Measurements from ENCODE around the gene PDE6H. TPM values are rescaled to one million over a fixed set of nuclear protein-coding genes. Genes with fewer than 3 reads are reported as not detected.

The PDE6H gene
- total RNA-seq, 1 donor from 2014 or later: not detected

DNA sequence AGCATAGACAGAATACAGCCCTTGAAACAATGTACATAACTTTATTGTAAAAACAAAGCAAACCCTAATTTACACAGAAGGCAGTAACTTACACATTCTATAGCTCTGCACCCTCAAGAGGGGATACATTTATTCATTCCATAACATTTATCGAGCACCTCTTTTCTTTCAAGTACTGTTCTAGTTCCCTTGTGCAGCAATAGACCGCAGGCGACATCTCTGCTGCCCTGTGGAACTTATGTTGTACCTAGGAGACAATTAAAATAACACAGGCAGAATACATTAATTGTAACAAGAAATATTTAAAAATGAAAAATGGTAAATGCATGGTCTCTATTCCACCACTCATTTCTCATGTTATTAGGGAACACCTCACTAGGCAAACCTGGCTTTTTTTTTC is 10.0 kb upstream of the PDE6H start:
- ATAC-seq (no peak), DNase-seq (ENCODE audit: missing footprints) (no peak)
- intact Hi-C loops (cut with DNase I): loop anchor here (5.0 to 10.0 kb wide), 2 partner anchors 55 to 118 kb away; partner anchors contain the start of gene ART4

DNA sequence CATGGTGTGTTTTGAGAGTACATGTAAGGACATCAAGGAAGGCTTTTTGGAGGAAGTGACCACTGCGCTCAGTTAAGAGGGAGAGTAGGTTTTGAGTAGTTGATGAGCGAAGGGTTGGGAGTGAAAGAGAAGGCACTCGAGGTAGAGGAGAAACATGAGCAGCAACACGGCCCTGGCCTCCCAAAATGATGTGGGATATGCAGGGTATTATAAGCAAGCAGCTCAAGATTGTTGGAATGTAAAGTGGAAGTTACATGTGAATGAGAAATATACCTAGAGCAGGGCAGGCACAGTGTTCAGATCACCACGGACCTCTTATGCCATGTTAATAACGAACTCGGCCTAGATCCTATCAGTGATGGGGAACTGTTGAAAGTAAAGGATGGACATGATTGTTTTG is 9.3 kb upstream of the PDE6H start:
- intact Hi-C loops (cut with DNase I): loop anchor here (5.0 to 10.0 kb wide), 2 partner anchors 56 to 119 kb away; partner anchors contain the start of gene ART4
- DNase-seq (ENCODE audit: missing footprints): no peak

DNA sequence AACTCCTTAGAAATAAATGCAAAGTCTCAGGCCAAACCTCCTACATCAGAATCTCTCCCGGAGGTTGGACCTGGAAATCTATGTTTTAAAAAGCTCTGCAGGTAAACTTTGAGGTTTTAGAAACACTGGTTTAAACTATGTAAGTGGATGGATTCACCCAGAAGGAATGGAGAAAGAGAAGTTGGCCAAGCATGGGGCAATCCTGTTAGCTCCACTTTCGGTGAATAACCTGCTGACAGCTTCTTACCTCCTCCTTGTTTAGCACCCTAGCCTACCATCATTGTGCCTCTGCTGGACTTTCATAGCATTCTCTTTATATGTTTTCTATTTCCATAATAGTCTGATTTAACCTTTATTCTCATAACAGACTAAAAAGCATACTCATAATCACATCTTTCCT is 8.4 kb upstream of the PDE6H start:
- ATAC-seq (no peak), DNase-seq (ENCODE audit: missing footprints) (no peak)
- intact Hi-C loops (cut with DNase I): loop anchor here (5.0 to 10.0 kb wide), 2 partner anchors 57 to 120 kb away; partner anchors contain the start of gene ART4

More for the DNA sequence above, 9.3 kb upstream of the PDE6H start:
- ATAC-seq: no peak

DNA sequence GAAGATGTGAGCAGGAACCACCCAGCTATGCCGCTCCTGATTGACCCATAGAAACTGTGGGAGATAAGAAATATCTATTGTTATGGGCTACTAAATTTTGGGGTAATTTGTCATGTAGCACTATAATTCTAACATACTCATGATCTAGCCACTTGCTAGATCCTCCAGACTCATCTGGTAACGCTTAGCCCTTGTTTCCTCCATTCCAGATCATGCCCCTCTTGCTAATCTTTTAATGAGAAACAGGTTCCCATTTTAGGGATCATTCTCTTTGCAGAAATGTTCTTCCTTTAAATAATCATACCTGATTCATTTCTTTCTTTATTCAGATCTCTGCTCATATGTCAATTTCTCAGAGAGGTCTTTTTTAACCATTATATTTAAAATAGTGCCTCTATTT is 7.6 kb upstream of the PDE6H start:
- DNase-seq (ENCODE audit: missing footprints): no peak
- ATAC-seq: no peak
- intact Hi-C loops (cut with DNase I): loop anchor here (10.0 kb wide), 1 partner anchor 120 kb away; the partner anchor contains the start of gene ART4

- DNase-seq (ENCODE audit: missing footprints) (no peak), ATAC-seq (no peak)
- intact Hi-C loops (cut with DNase I): loop anchor here (10.0 kb wide), 1 partner anchor 124 kb away; the partner anchor contains the start of gene ART4
Measured at GRCh38 chr12:14968478-14968877, 4.4 kb upstream of the PDE6H start.

DNA sequence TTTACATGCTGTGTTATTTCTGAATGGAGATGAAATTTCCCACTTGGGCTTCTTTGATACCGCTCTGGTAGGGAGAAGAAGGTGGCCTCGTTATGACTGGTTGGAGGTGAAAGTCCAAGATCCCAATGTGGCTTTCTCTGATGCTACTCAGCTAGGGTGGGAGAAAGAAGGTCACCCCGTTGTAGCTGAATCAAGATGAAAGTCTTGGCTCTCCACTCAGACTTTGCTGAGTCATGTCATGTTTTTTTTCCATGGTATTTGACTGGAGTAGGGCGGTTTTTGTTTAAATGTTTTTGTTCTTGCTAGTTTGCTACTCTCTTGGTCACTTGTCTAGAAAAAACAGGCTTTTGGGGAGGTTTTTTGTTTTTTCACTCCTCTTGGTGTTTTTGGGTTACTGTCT is 2.4 kb upstream of the PDE6H start:
- intact Hi-C loops (cut with DNase I): no loop called here
- ATAC-seq (no peak), DNase-seq (ENCODE audit: missing footprints) (no peak)

DNA sequence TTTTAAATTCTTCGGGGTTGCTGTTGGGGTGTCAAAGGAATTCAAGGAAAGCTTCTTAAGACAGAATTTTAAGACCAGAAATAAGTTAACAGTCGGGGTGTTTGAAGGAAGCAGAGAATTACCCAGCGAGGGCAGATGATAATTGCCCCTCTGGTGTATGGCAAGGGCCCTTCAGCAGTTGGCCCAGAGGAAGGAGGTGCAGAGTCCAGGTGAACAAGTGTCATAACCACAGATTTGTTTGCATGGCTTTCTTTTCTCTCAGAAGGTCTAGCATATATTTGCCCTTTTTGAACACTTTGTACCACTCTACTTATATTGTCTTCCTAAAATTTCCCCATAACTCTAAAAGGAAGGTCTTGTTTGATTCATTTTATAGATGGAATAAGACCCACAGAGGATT is 1.8 kb downstream of the PDE6H start:
- DNase-seq (ENCODE audit: missing footprints) (no peak), ATAC-seq (no peak)
- intact Hi-C loops (cut with DNase I): no loop called here

GRCh38 chr12:14975457-14975856 is 2.6 kb downstream of the PDE6H start:
- intact Hi-C loops (cut with DNase I): no loop called here
- no peak for ATAC-seq
- no peak for DNase-seq (ENCODE audit: missing footprints)

GRCh38 chr12:14976658-14977057 is 3.8 kb downstream of the PDE6H start:
- intact Hi-C loops (cut with DNase I): no loop called here
- ATAC-seq (no peak), DNase-seq (ENCODE audit: missing footprints) (no peak)

DNA sequence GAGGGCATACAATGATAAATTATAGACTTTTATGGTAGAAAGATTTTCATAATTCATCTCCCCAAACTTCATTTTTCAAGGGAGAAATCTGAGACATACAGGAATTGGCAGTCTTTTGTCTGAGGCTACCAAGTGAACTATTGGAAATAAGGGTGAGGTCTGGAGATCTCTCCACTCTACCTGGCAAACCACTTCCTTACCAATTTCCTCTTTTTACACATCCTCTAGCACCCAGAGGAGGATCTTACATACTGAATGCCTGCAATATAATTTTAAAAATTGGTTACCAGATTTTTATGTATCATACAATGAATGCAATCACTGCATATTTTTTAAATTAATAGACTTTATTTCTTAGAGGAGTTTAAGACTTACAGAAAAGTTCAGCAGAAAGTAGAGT is 6.6 kb downstream of the PDE6H start:
- no peak for ATAC-seq
- intact Hi-C loops (cut with DNase I): no loop called here

GRCh38 chr12:14981049-14981448 is 8.2 kb downstream of the PDE6H start:
- DNase-seq (ENCODE audit: missing footprints) (peak; percentile 70), ATAC-seq (peak; percentile 44)
- intact Hi-C loops (cut with DNase I): no loop called here

More for the DNA sequence above, 6.6 kb downstream of the PDE6H start:
- DNase-seq (ENCODE audit: missing footprints): no peak

DNA sequence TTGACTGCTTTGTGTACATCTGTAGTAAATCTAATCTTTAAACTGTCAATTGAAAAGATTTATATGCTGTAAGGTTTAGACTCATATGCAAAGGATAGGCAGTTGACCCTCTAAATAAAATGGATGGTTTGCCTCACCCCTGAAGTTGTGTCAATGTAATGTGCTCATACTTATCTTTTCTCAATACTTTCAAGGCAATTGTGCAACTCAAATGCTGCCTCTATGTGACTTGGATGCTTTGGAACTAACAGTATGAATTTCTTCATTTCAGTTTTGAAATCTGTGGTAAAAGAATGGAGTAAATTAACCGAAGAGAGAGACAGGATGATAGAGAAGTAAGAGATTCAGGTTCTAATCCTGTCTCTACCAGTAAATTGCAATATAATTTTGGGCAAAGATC is 9.7 kb downstream of the PDE6H start:
- DNase-seq (ENCODE audit: missing footprints): no peak
- intact Hi-C loops (cut with DNase I): no loop called here
- no peak for ATAC-seq

DNA sequence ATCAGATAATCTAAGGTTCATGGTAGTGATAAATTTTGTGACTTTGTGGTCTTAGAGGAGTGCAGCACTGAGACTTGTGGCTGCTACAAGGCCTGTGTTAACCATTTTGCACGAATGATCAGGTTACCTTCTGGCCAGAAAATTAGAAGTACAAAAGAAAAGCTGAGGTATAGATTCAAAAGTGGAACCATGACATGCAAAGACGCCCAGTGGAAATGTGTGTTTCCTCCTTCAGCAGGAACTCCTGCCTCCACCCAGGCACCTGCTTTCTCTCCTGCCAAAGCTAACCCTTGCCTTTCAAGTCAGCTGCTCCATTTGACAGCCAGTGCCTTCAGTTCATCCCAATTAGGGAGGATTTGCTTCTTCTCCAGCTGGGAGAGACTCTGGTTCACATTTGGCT is 10.1 kb downstream of the PDE6H start:
- no peak for DNase-seq (ENCODE audit: missing footprints)
- intact Hi-C loops (cut with DNase I): no loop called here
- no peak for ATAC-seq

GRCh38 chr12:14984036-14984435 is 11.2 kb downstream of the PDE6H start:
- intact Hi-C loops (cut with DNase I): no loop called here
- ATAC-seq (no peak), DNase-seq (ENCODE audit: missing footprints) (no peak)

DNA sequence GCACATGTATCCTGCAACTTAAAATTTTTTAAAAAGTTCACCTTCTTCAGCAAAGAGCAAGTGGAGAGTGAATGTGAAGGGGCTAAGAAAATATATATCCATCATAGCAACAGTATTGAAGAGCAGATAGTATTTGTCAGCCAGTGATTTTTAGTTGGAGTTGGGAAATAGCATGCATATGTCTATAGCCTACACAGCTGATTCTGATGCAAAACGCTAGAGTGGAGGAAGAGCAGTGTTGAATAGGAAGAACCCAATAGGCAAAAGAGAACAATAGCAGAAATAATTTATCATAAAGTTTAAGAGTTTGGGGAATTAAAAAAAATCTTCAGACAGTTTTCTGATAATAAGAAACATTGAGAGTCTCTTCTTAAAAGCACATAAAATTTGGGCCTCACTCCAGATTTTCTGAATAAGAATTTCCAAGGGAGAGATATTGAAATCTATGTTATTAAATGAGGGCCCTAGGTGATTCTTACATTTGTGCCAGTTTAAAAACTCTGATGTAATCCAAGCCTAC is 12.0 kb downstream of the PDE6H start:
- intact Hi-C loops (cut with DNase I): no loop called here
- ATAC-seq (no peak), DNase-seq (ENCODE audit: missing footprints) (no peak)

GRCh38 chr12:14986449-14986848 is 13.6 kb downstream of the PDE6H start:
- DNase-seq (ENCODE audit: missing footprints) (no peak), ATAC-seq (no peak)
- intact Hi-C loops (cut with DNase I): no loop called here

DNA sequence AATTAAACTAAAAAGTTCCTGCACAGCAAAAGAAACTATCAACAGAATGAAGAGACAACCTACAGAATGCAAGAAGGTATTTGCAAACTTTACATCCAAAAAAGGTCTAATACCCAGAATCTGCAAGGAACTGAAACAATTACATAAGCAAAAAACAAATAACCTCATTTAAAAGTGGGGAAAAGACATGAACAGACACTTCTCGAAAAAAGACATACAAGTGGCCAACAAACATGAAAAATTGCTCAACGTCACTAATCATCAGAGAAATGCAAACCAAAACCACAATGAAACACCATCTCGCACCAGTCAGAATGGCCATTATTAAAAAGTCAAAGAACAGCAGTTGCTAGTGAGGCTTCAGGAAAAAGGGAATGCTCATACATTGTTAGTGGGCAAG is 15.2 kb downstream of the PDE6H start:
- intact Hi-C loops (cut with DNase I): no loop called here
- no peak for DNase-seq (ENCODE audit: missing footprints)
- ATAC-seq: no peak

DNA sequence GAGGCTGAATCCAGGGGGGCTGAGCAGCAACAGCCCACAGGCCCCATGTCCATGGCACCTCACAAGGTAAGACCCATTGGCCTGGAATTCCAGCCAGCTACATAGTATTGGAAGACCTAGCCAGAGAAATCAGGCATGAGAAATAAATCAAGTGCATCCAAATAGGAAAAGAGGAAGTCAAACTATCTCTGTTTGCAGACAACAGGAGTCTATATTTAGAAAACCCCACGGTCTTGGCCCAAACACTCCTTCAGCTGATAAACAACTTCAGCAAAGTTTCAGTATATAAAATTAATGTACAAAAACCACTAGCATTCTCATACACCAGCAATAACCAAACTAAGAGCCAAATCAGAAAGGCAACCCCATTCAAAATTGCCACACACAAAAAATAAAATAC is 16.9 kb downstream of the PDE6H start:
- ATAC-seq (no peak), DNase-seq (ENCODE audit: missing footprints) (no peak)
- intact Hi-C loops (cut with DNase I): loop anchor here (10.0 kb wide), 1 partner anchor 365 kb away; no protein-coding TSS in a partner anchor

GRCh38 chr12:14991069-14991468 is 18.2 kb downstream of the PDE6H start:
- intact Hi-C loops (cut with DNase I): loop anchor here (10.0 kb wide), 1 partner anchor 366 kb away; no protein-coding TSS in a partner anchor
- no peak for DNase-seq (ENCODE audit: missing footprints)
- ATAC-seq: no peak

DNA sequence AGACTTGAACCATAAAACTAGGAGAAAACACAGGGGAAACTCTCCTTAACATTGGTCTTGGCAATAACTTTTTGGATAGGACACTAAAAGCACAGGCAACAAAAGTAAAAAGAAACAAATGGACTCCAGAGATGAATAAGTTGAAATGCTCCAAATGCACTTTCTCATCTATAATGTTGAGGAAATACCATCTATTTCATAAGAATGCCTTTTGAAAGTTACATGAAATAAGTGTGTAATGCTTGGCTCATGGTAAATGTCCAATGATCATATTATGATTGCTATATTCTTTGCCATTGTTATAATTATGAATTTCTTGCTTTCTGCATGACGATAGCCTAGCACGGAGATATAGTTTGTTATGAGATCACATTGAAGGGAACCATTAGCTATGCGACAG is 19.8 kb downstream of the PDE6H start:
- DNase-seq (ENCODE audit: missing footprints): no peak
- intact Hi-C loops (cut with DNase I): loop anchor here (1.0 to 10.0 kb wide), 2 partner anchors 189 to 368 kb away; partner anchors contain the start of genes C12orf60 and WBP11
- ATAC-seq: no peak

- intact Hi-C loops (cut with DNase I): loop anchor here (10.0 kb wide), 1 partner anchor 368 kb away; no protein-coding TSS in a partner anchor
Measured at GRCh38 chr12:14993117-14993516, 20.3 kb downstream of the PDE6H start.

More at GRCh38 chr12:14993117-14993516, 20.3 kb downstream of the PDE6H start:
- ATAC-seq (no peak), DNase-seq (ENCODE audit: missing footprints) (no peak)

Data from Right ventricle myocardium inferior (tissue), 1 donor.